Measurements from ENCODE around the gene DUSP16.
"Not testable (repeated sequence)": the region's sequence is repeated elsewhere in the genome, so short reads cannot be mapped to it uniquely, and the experiment has no call there.

DNA sequence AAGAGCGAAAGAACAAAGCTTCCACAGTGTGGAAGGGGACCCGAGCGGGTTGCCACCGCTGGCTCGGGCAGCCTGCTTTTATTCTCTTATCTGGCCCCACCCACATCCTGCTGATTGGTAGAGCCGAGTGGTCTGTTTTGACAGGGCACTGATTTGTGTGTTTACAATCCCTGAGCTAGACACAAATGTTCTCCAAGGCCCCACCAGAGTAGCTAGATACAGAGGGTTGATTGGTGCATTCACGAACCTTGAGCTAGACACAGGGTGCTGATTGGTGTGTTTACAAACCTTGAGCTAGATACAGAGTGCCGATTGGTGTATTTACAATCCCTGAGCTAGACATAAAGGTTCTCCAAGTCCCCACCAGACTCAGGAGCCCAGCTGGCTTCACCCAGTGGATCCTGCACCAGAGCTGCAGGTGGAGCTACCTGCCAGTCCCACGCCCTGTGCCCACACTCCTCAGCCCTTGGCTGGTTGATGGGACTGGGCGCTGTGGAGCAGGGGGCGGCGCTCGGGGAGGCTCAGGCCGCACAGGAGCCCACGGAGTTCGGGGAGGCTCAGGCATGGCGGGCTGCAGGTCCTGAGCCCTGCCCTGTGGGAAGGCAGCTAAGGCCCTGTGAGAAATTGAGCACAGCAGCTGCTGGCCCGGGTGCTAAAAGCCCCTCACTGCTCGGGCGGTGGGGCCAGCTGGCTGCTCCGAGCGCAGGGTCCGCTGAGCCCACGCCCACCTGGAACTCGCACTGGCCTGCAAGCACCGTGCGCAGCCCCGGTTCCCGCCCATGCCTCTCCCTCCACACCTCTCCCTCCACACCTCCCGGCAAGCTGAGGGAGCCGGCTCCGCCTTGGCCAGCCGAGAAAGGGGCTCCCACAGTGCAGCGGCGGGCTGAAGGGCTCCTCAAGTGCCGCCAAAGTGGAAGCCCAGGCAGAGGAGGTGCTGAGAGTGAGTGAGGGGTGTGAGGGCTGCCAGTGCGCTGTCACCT, 90.4 kb downstream of the DUSP16 start:
- TF ChIP-seq, protein P1, sequence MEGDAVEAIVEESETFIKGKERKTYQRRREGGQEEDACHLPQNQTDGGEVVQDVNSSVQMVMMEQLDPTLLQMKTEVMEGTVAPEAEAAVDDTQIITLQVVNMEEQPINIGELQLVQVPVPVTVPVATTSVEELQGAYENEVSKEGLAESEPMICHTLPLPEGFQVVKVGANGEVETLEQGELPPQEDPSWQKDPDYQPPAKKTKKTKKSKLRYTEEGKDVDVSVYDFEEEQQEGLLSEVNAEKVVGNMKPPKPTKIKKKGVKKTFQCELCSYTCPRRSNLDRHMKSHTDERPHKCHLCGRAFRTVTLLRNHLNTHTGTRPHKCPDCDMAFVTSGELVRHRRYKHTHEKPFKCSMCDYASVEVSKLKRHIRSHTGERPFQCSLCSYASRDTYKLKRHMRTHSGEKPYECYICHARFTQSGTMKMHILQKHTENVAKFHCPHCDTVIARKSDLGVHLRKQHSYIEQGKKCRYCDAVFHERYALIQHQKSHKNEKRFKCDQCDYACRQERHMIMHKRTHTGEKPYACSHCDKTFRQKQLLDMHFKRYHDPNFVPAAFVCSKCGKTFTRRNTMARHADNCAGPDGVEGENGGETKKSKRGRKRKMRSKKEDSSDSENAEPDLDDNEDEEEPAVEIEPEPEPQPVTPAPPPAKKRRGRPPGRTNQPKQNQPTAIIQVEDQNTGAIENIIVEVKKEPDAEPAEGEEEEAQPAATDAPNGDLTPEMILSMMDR (IDR thresholded peaks at IDR 0.05): not testable (repeated sequence)
- not testable (repeated sequence) for TF ChIP-seq POLR2A (IDR thresholded peaks at IDR 0.05)
